HTERT RPE-1 (cell line): ENCODE measurements around the gene POLK.
"Not testable (repeated sequence)": the region's sequence is repeated elsewhere in the genome, so short reads cannot be mapped to it uniquely, and the experiment has no call there.

Experiments
- in situ Hi-C: fragments of 300-500 bp; cut with MboI; formaldehyde crosslinking; loops from 4 replicates; pipeline ENCODE4 v1.14.3; 2020; ENCODE audit warnings: low sequenced_read_pairs

Gene POLK

GRCh38 chr5:75510417-75510835, 1.3 kb upstream of the POLK start:
- in situ Hi-C loops, result no loop called here

GRCh38 chr5:75510836-75511434, 756 bp upstream of the POLK start:
- in situ Hi-C loops, result no loop called here

- in situ Hi-C loops, result no loop called here
These were observed 838 bp downstream of the POLK start for GRCh38 chr5:75512383-75513074.

GRCh38 chr5:75513841-75514240, 2.1 kb downstream of the POLK start:
- in situ Hi-C loops, result no loop called here

GRCh38 chr5:75514323-75514722, 2.6 kb downstream of the POLK start:
- in situ Hi-C loops, result no loop called here

GRCh38 chr5:75519761-75520160, 8.1 kb downstream of the POLK start:
- in situ Hi-C loops, result no loop called here

- in situ Hi-C loops, result no loop called here
These were observed 9.5 kb downstream of the POLK start for GRCh38 chr5:75521195-75521594.

GRCh38 chr5:75522025-75522424, 10.3 kb downstream of the POLK start:
- in situ Hi-C loops, result no loop called here

- in situ Hi-C loops, result no loop called here
These were observed 10.9 kb downstream of the POLK start for GRCh38 chr5:75522542-75522941.

GRCh38 chr5:75523275-75523674, 11.6 kb downstream of the POLK start:
- in situ Hi-C loops, result no loop called here

GRCh38 chr5:75524071-75524470, 12.4 kb downstream of the POLK start:
- in situ Hi-C loops, result no loop called here

GRCh38 chr5:75524591-75524990, 12.9 kb downstream of the POLK start:
- in situ Hi-C loops, result no loop called here

GRCh38 chr5:75525344-75525743, 13.7 kb downstream of the POLK start:
- in situ Hi-C loops, result no loop called here

GRCh38 chr5:75526070-75526469, 14.4 kb downstream of the POLK start:
- in situ Hi-C loops, result no loop called here

GRCh38 chr5:75529185-75529584, 17.5 kb downstream of the POLK start:
- in situ Hi-C loops, result no loop called here

- in situ Hi-C loops, result no loop called here
These were observed 20.5 kb downstream of the POLK start for GRCh38 chr5:75532190-75532589.

- in situ Hi-C loops, result not testable (repeated sequence)
These were observed 22.0 kb downstream of the POLK start for GRCh38 chr5:75533716-75534115.

- in situ Hi-C loops, result no loop called here
These were observed 23.0 kb downstream of the POLK start for GRCh38 chr5:75534734-75535133.

- in situ Hi-C loops, result no loop called here
These were observed 24.5 kb downstream of the POLK start for GRCh38 chr5:75536147-75536546.

- in situ Hi-C loops, result no loop called here
These were observed 25.1 kb downstream of the POLK start for GRCh38 chr5:75536694-75537360.

- in situ Hi-C loops, result no loop called here
These were observed 26.5 kb downstream of the POLK start for GRCh38 chr5:75538211-75538610.

- in situ Hi-C loops, result no loop called here
These were observed 33.4 kb downstream of the POLK start for GRCh38 chr5:75545131-75545530.
